Panc1 (cell line): ENCODE results near the gene CHMP4A. TPM values are rescaled to one million over a fixed set of nuclear protein-coding genes. Genes with fewer than 3 reads are reported as not detected.

ENCODE experiments used
- ATAC-seq: fragments of 200-7000 bp; cut with Tn5 transposase; 2 replicates; pipeline ENCODE4 v1.9.1; 2020; ENCODE audit warnings: mild to moderate bottlenecking, moderate library complexity
- BruUV-seq: library from RNA; stranded (reverse); fragments of 400-500 nt; replicated peaks from 2 replicates; lab custom pipeline; 2021; lab: Mats Ljungman, UMichigan
- CTCF ChIA-PET: fragments of 300-600 bp; sonication (Branson Sonifier 250); formaldehyde crosslinking; loops from one replicate; lab custom pipeline; 2022; ENCODE audit warnings: antibody characterized with exemption; lab: Charles Lee
- POLR2A ChIA-PET: fragments of 300-600 bp; sonication (Branson Sonifier 250); formaldehyde crosslinking; loops from one replicate; lab custom pipeline; 2022; ENCODE audit warnings: antibody characterized with exemption; lab: Charles Lee
- DNase-seq: peaks from one replicate; pipeline ENCODE4 v3.0.0-alpha.2; 2010; ENCODE audit warnings: low read depth, low spot score
- H3K27ac ChIP-seq: 2 replicates; pipeline ENCODE4 v1.5.1; 2011; ENCODE audit warnings: mild to moderate bottlenecking, low read length, inconsistent platforms
- H3K27me3 ChIP-seq: fragments of 200-500 bp; sonication (Bioruptor generic); 2 replicates; pipeline ENCODE4 v1.6.0; 2014; ENCODE audit warnings: low read length, inconsistent platforms; ENCODE audit not compliant: control insufficient read depth, insufficient read depth
- H3K36me3 ChIP-seq: fragments of 200-500 bp; sonication (Bioruptor generic); 2 replicates; pipeline ENCODE4 v1.5.1; 2014; ENCODE audit warnings: inconsistent platforms, mild to moderate bottlenecking, low read length, moderate library complexity; ENCODE audit not compliant: control insufficient read depth, insufficient read depth
- H3K4me1 ChIP-seq: 2 replicates; pipeline ENCODE4 v1.5.1; 2011; ENCODE audit warnings: inconsistent platforms, mild to moderate bottlenecking, low read length, moderate library complexity; ENCODE audit not compliant: control insufficient read depth, insufficient read depth
- H3K4me3 ChIP-seq, 2 experiments: 2 replicates each; pipeline ENCODE4 v1.5.1; 2011 to 2012; ENCODE audit warnings: low read depth in 2 of 2, low read length in 2 of 2, mild to moderate bottlenecking in 2 of 2, inconsistent platforms in 1 of 2, moderate library complexity in 1 of 2
- H3K9me3 ChIP-seq: fragments of 200-500 bp; sonication (Bioruptor generic); 2 replicates; pipeline ENCODE4 v1.5.1; 2014; ENCODE audit warnings: low read depth, mild to moderate bottlenecking, inconsistent platforms, low read length, moderate library complexity; ENCODE audit not compliant: control insufficient read depth, insufficient read depth
- CTCF ChIP-seq: fragments of 450-650 bp; IDR thresholded peaks from 2 replicates; pipeline ENCODE4 v1.5.1; 2017; ENCODE audit warnings: mild to moderate bottlenecking
- POLR2AphosphoS5 ChIP-seq: IDR thresholded peaks from 2 replicates; pipeline ENCODE4 v1.6.1; 2012; ENCODE audit warnings: mild to moderate bottlenecking, low read depth, low read length, moderate library complexity
- REST ChIP-seq, 2 experiments: IDR thresholded peaks; 2 replicates each; pipeline ENCODE4 v1.6.1; 2011 to 2012; ENCODE audit warnings: low read depth in 2 of 2, control low read depth in 1 of 2, low read length in 1 of 2, mild to moderate bottlenecking in 1 of 2, moderate library complexity in 1 of 2; ENCODE audit not compliant: insufficient read depth in 1 of 2
- SIN3A ChIP-seq: IDR thresholded peaks from 2 replicates; pipeline ENCODE4 v1.6.1; 2012; ENCODE audit warnings: low read depth, mild to moderate bottlenecking, low read length, moderate library complexity, borderline replicate concordance; ENCODE audit not compliant: insufficient read depth
- TCF7L2 ChIP-seq: IDR thresholded peaks from 2 replicates; pipeline ENCODE4 v1.6.1; 2011; ENCODE audit warnings: mild to moderate bottlenecking, low read depth, low read length, inconsistent platforms
- in situ Hi-C: cut with HindIII; loops from 2 replicates; pipeline ENCODE4 v1.10.0; 2016; ENCODE audit warnings: low sequenced_read_pairs, low pct_unique_long_range_greater_than_20kb
- intact Hi-C: fragments of 100-400 bp; cut with micrococcal nuclease; formaldehyde crosslinking; loops from one replicate; pipeline ENCODE4 v1.10.0; 2022; ENCODE audit not compliant: unreplicated experiment
- total RNA-seq: library from RNA; stranded (reverse); gene quantifications from one replicate; pipeline ENCODE4 v1.2.1, GENCODE V29; 2021; ENCODE audit not compliant: unreplicated experiment

Gene CHMP4A
- total RNA-seq, 1 experiment from 2014 or later: 42.4 TPM

GRCh38 chr14:24194186-24194872, 19.0 kb downstream of the CHMP4A start:
- peak overlapping the region; percentile 92 for H3K27ac ChIP-seq
- intact Hi-C loops (no loop called here), in situ Hi-C loops (no loop called here)
- CTCF ChIA-PET: no interaction called here
- BruUV-seq: TSS peak; percentile 65
- ATAC-seq: no peak
- peaks cover 4% of the 10 kb centered on the region for H3K4me1 ChIP-seq
- TF ChIP-seq SIN3A (no peak), TCF7L2 (no peak), CTCF (no peak), POLR2AphosphoS5 (no peak), REST (IDR thresholded peaks at IDR 0.05; ENCODE audit: insufficient read depth in 1 of 2, low read depth in 2 of 2, low read length in 1 of 2) (no peak)
- H3K4me3 ChIP-seq: peak overlapping the region; percentile 68 to 73
- no peak for DNase-seq
- H3K27me3 ChIP-seq: no peaks in the 10 kb centered on the region
- H3K9me3 ChIP-seq: no peaks in the 10 kb centered on the region
- POLR2A ChIA-PET: interaction anchor here (0.6 kb wide), 1 partner anchor 59 kb away, joined by 24 read pairs; no protein-coding TSS in a partner anchor
- H3K36me3 ChIP-seq: peaks cover 4% of the 10 kb centered on the region

- Histone ChIP-seq H3K4me1 (peaks cover 8% of the 10 kb centered on the region), H3K27ac (no peak overlapping the region), H3K36me3 (peaks cover 4% of the 10 kb centered on the region), H3K27me3 (no peaks in the 10 kb centered on the region), H3K4me3 (no peak overlapping the region), H3K9me3 (no peaks in the 10 kb centered on the region)
- ATAC-seq (no peak), DNase-seq (no peak)
- in situ Hi-C loops (no loop called here), intact Hi-C loops (no loop called here)
- CTCF ChIA-PET: no interaction called here
- no peak for TF ChIP-seq REST (IDR thresholded peaks at IDR 0.05; ENCODE audit: insufficient read depth in 1 of 2, low read depth in 2 of 2, low read length in 1 of 2)
- no peak for TF ChIP-seq POLR2AphosphoS5
- TF ChIP-seq TCF7L2: no peak
- no peak for TF ChIP-seq CTCF
- no peak for TF ChIP-seq SIN3A
- BruUV-seq: no TSS peak
- POLR2A ChIA-PET: no interaction called here
Measured at GRCh38 chr14:24192933-24193332, 20.4 kb downstream of the CHMP4A start.
